Esophagus mucosa (tissue), 1 donor: ENCODE data around the gene ZNF185. TPM values are rescaled to one million over a fixed set of nuclear protein-coding genes. Genes with fewer than 3 reads are reported as not detected.

Source experiments
- total RNA-seq: library from RNA; stranded (reverse); gene quantifications from one replicate; pipeline ENCODE4 v1.2.4, GENCODE V29; 2023
- donor health status: DM: yes; HTN: yes; CAD: no.

ZNF185 gene
- total RNA-seq, 1 donor from 2014 or later: 341 TPM

Other genes with a start within 250 kb of the ZNF185 start
- not detected for gene MAGEA3, start 199.3 kb upstream of the ZNF185 start, total RNA-seq
- gene CSAG2, start 188.8 kb upstream of the ZNF185 start, total RNA-seq: not detected
- gene MAGEA2B, start 183.4 kb upstream of the ZNF185 start, total RNA-seq: not detected
- not detected for gene CSAG1, start 164.3 kb upstream of the ZNF185 start, total RNA-seq
- not detected for gene MAGEA12, start 164.3 kb upstream of the ZNF185 start, total RNA-seq
- not detected for gene MAGEA2, start 144.2 kb upstream of the ZNF185 start, total RNA-seq
- not detected for gene CSAG3, start 138.8 kb upstream of the ZNF185 start, total RNA-seq
- not detected for gene MAGEA6, start 128.4 kb upstream of the ZNF185 start, total RNA-seq
- 32.4 TPM for gene CETN2, start 67.3 kb upstream of the ZNF185 start, total RNA-seq
- gene NSDHL, start 67.0 kb upstream of the ZNF185 start, total RNA-seq: 47.4 TPM
- gene PNMA5, start 96.0 kb downstream of the ZNF185 start, total RNA-seq: not detected
- gene PNMA3, start 158.4 kb downstream of the ZNF185 start, total RNA-seq: 0.08 TPM
- 0.12 TPM for gene PNMA6A, start 174.4 kb downstream of the ZNF185 start, total RNA-seq